Keratinocyte (primary cell): ENCODE data around the gene AKR1E2.

ENCODE experiments used
- EZH2 ChIP-seq: IDR thresholded peaks from one replicate; pipeline ENCODE4 v1.6.1; 2012; ENCODE audit warnings: inconsistent platforms, mild to moderate bottlenecking, low read length, moderate library complexity
- TF ChIP-seq, protein P1 (sequence below), 3 experiments: IDR thresholded peaks in 1 of 3; conservative IDR thresholded peaks in 1 of 3; optimal IDR thresholded peaks in 1 of 3; 2 replicates in 2 of 3; 3 replicates in 1 of 3; pipeline versions ENCODE3 to v1.5.1; 2011; ENCODE audit warnings: low read length in 3 of 3, mild to moderate bottlenecking in 3 of 3, moderate library complexity in 2 of 3, control low read depth in 1 of 3, inconsistent platforms in 1 of 3; ENCODE audit not compliant: insufficient read depth in 2 of 3; ENCODE audit errors: extremely low read depth in 1 of 3

DNA sequence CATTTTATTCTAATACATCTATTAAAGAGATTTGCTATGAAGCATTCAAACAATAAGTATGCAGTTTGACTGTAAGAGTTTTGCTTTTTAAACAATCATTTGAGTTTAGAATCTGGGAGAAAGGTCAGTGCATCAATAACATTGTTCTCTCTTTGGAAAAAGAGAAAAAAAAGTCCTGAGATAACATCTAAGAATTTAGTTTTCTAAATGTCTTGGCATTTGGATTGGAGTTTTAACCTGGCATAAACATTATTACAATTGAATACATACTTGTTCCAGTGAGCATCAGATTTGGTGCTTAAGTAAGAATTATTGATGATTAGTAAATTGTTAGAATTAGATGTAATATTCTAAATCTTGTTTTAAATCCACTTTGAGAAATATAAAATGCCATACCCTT is 47.2 kb upstream of the AKR1E2 start:
- TF ChIP-seq, protein P1, sequence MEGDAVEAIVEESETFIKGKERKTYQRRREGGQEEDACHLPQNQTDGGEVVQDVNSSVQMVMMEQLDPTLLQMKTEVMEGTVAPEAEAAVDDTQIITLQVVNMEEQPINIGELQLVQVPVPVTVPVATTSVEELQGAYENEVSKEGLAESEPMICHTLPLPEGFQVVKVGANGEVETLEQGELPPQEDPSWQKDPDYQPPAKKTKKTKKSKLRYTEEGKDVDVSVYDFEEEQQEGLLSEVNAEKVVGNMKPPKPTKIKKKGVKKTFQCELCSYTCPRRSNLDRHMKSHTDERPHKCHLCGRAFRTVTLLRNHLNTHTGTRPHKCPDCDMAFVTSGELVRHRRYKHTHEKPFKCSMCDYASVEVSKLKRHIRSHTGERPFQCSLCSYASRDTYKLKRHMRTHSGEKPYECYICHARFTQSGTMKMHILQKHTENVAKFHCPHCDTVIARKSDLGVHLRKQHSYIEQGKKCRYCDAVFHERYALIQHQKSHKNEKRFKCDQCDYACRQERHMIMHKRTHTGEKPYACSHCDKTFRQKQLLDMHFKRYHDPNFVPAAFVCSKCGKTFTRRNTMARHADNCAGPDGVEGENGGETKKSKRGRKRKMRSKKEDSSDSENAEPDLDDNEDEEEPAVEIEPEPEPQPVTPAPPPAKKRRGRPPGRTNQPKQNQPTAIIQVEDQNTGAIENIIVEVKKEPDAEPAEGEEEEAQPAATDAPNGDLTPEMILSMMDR (optimal IDR thresholded peaks at IDR 0.05 in 1 of 3, IDR thresholded peaks at IDR 0.05 in 1 of 3, conservative IDR thresholded peaks at IDR 0.05 in 1 of 3; ENCODE audit: extremely low read depth in 1 of 3, insufficient read depth in 2 of 3, low read length in 3 of 3): no peak
- no peak for TF ChIP-seq EZH2
